KOPT-K1 (cell line): ENCODE results near the gene CDRT4.

Experiments
- H3K27ac ChIP-seq: fragments of 200-600 bp; sonication (generic); 2 replicates; pipeline ENCODE4 v1.5.1; 2016; ENCODE audit warnings: antibody characterized with exemption, mild to moderate bottlenecking, low read depth, low read length; ENCODE audit not compliant: poor library complexity, severe bottlenecking
- H3K36me3 ChIP-seq: fragments of 200-600 bp; sonication (generic); 2 replicates; pipeline ENCODE4 v1.5.1; 2017; ENCODE audit warnings: antibody characterized with exemption, mild to moderate bottlenecking, low read length, moderate library complexity; ENCODE audit not compliant: insufficient read depth
- H3K9me3 ChIP-seq: fragments of 200-600 bp; sonication (generic); 2 replicates; pipeline ENCODE4 v1.5.1; 2017; ENCODE audit warnings: antibody characterized with exemption, low read length, mild to moderate bottlenecking; ENCODE audit not compliant: insufficient read depth, poor library complexity, severe bottlenecking

Gene CDRT4

DNA sequence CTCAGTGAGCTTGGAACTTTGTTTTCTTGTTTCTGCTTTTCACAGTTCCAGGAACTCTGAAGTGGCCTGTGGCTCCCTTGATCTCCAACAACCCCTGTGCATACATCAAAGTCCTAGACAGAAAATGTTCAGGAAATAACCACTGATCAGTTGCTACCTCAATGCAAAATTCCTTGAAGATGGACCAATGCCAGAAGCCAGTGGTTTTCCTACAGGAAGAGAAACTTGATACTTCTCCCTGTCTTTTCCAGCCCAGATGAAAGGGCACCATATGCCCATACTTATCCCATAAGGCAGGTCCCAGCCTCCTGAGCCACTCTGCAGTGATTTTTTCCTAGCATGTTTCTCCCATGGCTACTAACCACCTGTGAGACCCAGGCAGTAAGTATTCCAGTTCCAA lies 12.3 kb upstream of the CDRT4 start:
- no peaks in the 10 kb centered on the region for H3K9me3 ChIP-seq
- H3K36me3 ChIP-seq, result peaks cover 7% of the 10 kb centered on the region; the same call in 1 of the 2 replicates
- H3K27ac ChIP-seq, result no peak overlapping the region

DNA sequence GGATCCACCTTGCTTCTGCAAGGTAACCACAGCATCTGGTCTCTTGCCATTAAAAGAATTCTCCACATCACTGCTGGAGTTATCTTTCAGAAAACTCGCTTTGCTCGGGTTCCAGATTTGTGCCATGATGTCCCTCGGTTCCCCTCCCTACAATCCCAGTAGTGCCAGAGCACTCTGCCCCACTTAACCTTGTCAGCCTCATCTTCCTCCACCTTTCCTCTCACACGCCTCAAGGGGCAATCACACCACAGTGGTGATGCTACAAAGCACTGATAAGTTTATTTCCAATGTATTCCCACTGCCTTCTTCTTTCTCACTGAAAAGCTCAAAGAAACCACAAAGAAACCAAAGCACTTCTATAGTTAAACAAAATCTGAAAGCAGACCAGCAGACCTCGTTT lies 11.4 kb upstream of the CDRT4 start:
- no peak overlapping the region for H3K27ac ChIP-seq
- no peaks in the 10 kb centered on the region for H3K9me3 ChIP-seq
- H3K36me3 ChIP-seq, result peaks cover 7% of the 10 kb centered on the region; the same call in 1 of the 2 replicates

GRCh38 chr17:15475631-15476354 lies 8.4 kb upstream of the CDRT4 start:
- no peaks in the 10 kb centered on the region for H3K9me3 ChIP-seq
- no peak overlapping the region for H3K27ac ChIP-seq
- no peaks in the 10 kb centered on the region for H3K36me3 ChIP-seq

- no peaks in the 10 kb centered on the region for H3K9me3 ChIP-seq
- no peaks in the 10 kb centered on the region for H3K36me3 ChIP-seq
- no peak overlapping the region for H3K27ac ChIP-seq
Measured at GRCh38 chr17:15472891-15473290, 5.5 kb upstream of the CDRT4 start.

GRCh38 chr17:15470536-15470935 lies 3.1 kb upstream of the CDRT4 start:
- H3K9me3 ChIP-seq, result no peaks in the 10 kb centered on the region
- H3K27ac ChIP-seq, result no peak overlapping the region

GRCh38 chr17:15469260-15469659 lies 1.8 kb upstream of the CDRT4 start:
- no peaks in the 10 kb centered on the region for H3K36me3 ChIP-seq
- H3K27ac ChIP-seq, result no peak overlapping the region
- no peaks in the 10 kb centered on the region for H3K9me3 ChIP-seq

More at GRCh38 chr17:15470536-15470935, 3.1 kb upstream of the CDRT4 start:
- no peaks in the 10 kb centered on the region for H3K36me3 ChIP-seq

DNA sequence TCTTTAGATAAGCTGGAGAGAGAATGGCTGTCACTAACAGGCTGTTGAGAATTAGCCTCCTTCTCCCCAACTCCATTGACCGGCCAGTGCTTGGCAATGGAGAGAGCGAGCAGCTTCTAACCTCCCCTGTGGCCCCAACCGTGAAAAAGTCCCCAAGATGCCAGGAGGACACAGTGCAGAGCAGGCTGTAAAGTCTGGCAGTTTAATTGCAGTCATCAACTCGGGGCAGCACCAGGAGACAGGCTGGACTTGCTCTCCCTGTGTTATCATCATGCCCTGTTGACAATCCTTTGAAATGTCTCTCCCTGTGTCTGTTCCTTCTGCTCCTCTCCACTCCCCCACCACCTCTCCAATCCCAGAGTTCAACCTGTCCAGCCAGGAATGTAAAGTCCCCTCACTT lies 705 bp upstream of the CDRT4 start:
- no peaks in the 10 kb centered on the region for H3K9me3 ChIP-seq
- H3K27ac ChIP-seq, result no peak overlapping the region
- H3K36me3 ChIP-seq, result no peaks in the 10 kb centered on the region

DNA sequence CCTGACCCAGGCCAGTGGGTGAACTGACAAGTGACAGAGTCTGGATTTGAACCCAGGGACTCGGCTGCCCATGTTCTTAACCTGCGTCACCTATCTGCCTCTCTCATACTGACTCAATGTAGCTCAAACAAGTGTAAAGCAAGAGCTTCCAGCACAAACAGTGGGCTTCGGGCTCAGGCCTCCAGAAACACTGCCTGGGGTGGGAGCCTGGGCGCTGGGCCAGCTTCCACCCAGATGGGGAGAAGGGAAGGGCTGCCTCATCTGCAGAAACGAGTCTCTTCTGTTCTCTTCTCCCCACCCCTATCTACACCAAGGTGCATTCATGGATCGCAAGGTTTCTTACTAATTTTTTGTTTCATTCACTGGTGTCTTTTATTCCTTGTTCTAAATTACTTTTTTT lies 1.3 kb downstream of the CDRT4 start:
- no peaks in the 10 kb centered on the region for H3K9me3 ChIP-seq
- no peak overlapping the region for H3K27ac ChIP-seq
- no peaks in the 10 kb centered on the region for H3K36me3 ChIP-seq

DNA sequence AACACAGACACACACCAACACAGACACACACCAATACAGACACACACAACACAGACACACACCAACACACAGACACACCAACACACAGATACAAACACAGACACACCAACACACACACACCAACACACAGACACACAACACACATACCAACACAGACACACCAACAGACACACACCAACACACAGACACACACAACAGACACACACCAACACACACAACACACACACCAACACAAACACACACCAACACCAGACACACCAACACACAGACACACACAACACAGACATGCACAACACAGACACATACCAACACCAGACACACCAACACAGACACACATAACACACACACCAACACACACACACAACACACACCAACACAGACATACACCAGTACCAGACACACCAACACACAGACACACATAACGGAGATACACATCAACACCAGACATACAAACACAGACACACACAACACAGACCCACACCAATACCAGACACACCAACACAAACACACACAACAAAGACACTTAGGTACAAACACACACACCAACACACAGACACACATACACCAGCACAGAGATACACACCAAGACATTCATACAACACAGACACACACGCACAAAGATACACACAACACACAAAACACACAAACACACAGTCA lies 2.2 kb downstream of the CDRT4 start:
- Histone ChIP-seq H3K36me3 (no peaks in the 10 kb centered on the region), H3K27ac (no peak overlapping the region)

DNA sequence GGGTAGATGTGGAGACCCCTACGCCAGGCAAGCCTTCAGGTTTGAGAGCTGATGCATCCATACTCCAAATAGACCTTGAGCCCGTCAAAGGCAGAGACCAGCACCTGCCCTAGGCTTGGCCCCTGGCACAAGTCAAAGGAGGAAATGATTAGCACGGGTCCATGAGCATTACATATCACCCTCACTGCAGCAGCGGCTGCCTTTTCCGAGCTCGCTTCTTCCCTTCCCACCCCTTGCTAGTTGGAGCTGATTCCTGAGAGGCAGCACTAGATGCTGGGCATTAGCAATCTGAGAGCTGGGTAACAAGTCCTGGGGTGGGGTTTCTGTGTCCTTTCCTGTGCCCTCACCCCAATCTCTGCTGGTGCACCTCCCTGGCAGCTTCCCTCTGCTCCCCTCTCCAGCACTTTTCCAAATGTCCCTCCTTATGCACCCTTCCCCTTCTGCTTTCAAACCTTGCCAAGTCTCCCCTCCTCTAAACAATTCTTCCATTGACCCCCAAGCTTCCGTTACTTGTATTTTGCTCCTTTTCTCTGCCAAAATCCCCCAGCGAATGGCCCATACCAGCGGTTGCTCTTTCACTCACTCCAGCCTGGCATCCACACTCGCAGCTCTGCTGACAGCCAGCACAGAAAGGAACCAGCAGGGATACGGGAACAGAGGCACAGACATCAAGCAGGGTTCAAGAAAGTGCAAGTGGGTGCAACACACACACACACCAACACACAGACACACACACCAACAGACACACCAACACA lies 3.0 kb downstream of the CDRT4 start:
- no peaks in the 10 kb centered on the region for H3K36me3 ChIP-seq
- H3K27ac ChIP-seq, result no peak overlapping the region
- H3K9me3 ChIP-seq, result no peaks in the 10 kb centered on the region

More for the DNA sequence above, 2.2 kb downstream of the CDRT4 start:
- H3K9me3 ChIP-seq, result no peaks in the 10 kb centered on the region

DNA sequence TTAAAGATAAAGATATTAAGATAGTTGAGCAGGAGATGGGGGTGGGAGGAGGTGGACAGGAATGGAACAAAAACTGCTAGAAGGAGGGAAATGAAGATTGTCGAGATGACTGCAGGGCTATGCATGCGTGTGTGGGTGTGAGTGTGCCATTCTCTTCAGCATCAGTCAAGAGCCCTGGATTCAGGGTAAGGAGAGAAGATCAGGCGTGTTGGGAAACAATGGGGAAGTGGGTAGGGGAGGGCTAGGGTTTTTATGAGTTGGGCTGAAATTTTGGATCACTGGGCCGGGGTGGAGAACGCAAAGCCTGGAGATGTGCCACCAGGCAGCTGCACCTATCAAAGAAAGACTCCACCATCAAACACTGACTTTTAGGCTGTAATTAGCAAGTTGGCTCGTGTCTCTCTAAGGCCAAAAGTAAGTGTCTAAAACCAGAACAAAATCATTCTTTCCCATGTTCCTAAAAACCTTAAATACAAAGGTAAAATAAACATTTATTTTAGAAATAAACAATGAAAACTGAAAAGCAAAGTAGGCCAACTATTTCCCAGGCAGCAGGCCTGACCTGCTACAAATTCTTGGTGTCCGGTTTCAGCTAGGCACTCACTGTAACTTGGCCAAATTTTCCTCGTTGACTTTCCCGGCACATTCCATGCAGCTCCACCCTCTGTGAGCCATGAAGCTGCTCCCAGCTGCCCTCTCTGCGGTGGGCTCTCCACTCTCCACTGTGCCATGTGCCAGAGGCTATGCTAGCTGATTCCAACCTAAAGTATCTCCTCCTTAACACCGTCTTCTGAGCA lies 4.2 kb downstream of the CDRT4 start:
- no peak overlapping the region for H3K27ac ChIP-seq
- no peaks in the 10 kb centered on the region for H3K9me3 ChIP-seq
- H3K36me3 ChIP-seq, result no peaks in the 10 kb centered on the region

GRCh38 chr17:15457723-15458094 lies 9.7 kb downstream of the CDRT4 start:
- Histone ChIP-seq H3K36me3 (peaks cover 12% of the 10 kb centered on the region; the same call in 1 of the 2 replicates), H3K27ac (no peak overlapping the region), H3K9me3 (peaks cover 12% of the 10 kb centered on the region)

GRCh38 chr17:15456972-15457722 lies 10.3 kb downstream of the CDRT4 start:
- no peak overlapping the region for H3K27ac ChIP-seq

DNA sequence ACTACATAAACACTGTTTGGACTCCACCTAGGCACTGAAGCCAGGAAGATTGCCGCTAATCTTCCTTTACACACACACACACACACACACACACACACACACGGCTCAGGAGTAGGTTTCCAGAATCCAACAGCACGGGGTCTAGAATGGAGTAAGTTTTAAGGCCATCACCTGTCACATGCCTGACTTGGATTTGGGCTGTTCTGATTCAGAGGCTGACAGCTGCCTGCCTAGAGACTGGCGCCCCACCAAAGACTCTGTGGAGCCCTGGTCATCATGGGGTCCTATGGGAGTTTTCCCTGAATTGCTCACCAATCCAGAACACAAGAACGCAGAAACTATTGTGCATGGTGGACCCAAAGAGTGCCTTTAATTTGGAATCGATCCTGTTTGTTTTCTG lies 10.9 kb downstream of the CDRT4 start:
- Histone ChIP-seq H3K36me3 (peaks cover 23% of the 10 kb centered on the region; the same call in 1 of the 2 replicates), H3K27ac (no peak overlapping the region), H3K9me3 (peaks cover 12% of the 10 kb centered on the region)

More at GRCh38 chr17:15456972-15457722, 10.3 kb downstream of the CDRT4 start:
- peaks cover 12% of the 10 kb centered on the region for H3K9me3 ChIP-seq
- H3K36me3 ChIP-seq, result peaks cover 17% of the 10 kb centered on the region; the same call in 1 of the 2 replicates
